SK-N-SH (cell line): ENCODE results near the gene CCDC88C. TPM values are rescaled to one million over a fixed set of nuclear protein-coding genes. Genes with fewer than 3 reads are reported as not detected.
"Not testable (repeated sequence)": the region's sequence is repeated elsewhere in the genome, so short reads cannot be mapped to it uniquely, and the experiment has no call there.

Experiments used
- CTCF ChIA-PET: fragments of 300-600, 350-600 bp; formaldehyde crosslinking; extraction: SDS; loops from one replicate; lab custom pipeline; 2021; lab: Yijun Ruan, JAX
- POLR2A ChIA-PET: fragments of 350-600 bp; sonication (Branson Sonifier 250); formaldehyde crosslinking; extraction: SDS; loops from one replicate; lab custom pipeline; 2020; ENCODE audit warnings: antibody characterized with exemption, inconsistent platforms; lab: Yijun Ruan, JAX
- DNase-seq: peaks from one replicate; pipeline ENCODE4 v3.0.0; 2012
- H2AFZ ChIP-seq: fragments of 200-600 bp; sonication (generic); 2 replicates; pipeline ENCODE4 v1.8.1; 2016; ENCODE audit warnings: antibody characterized with exemption, mild to moderate bottlenecking, low read depth
- H3F3A ChIP-seq: fragments of 200-600 bp; sonication (generic); replicated peaks from 2 replicates; pipeline ENCODE3; 2016; ENCODE audit warnings: antibody characterized with exemption, mild to moderate bottlenecking; ENCODE audit not compliant: insufficient read depth
- H3K27ac ChIP-seq, 2 experiments: fragments of 200-500 bp in 1 of 2; fragments of 200-600 bp in 1 of 2; sonication (Bioruptor generic) in 1 of 2; sonication (generic), shearing (Covaris generic) in 1 of 2; 2 replicates each; pipeline versions ENCODE4 v1.5.1 to v1.6.1; 2014 to 2016; ENCODE audit warnings: low read depth in 2 of 2, inconsistent platforms in 1 of 2, low read length in 1 of 2, mild to moderate bottlenecking in 1 of 2, mixed read lengths in 1 of 2
- H3K27me3 ChIP-seq: fragments of 200-600 bp; sonication (generic), shearing (Covaris generic); 2 replicates; pipeline ENCODE4 v1.6.1; 2016; ENCODE audit warnings: mixed run types; ENCODE audit not compliant: insufficient read depth
- H3K36me3 ChIP-seq, 2 experiments: fragments of 200-500 bp in 1 of 2; fragments of 200-600 bp in 1 of 2; sonication (Bioruptor generic) in 1 of 2; sonication (generic) in 1 of 2; replicated peaks in 1 of 2; 2 replicates each; pipeline versions ENCODE3 to v1.5.1; 2014 to 2016; ENCODE audit warnings: low read length in 1 of 2, mild to moderate bottlenecking in 1 of 2; ENCODE audit not compliant: insufficient read depth in 2 of 2, control insufficient read depth in 1 of 2
- H3K4me1 ChIP-seq, 2 experiments: fragments of 200-500 bp in 1 of 2; fragments of 200-600 bp in 1 of 2; sonication (Bioruptor generic) in 1 of 2; sonication (generic), shearing (Covaris generic) in 1 of 2; 2 replicates each; pipeline versions ENCODE4 v1.5.1 to v1.6.1; 2014 to 2016; ENCODE audit warnings: low read depth in 1 of 2, low read length in 1 of 2, mixed run types in 1 of 2; ENCODE audit not compliant: insufficient read depth in 2 of 2, control insufficient read depth in 1 of 2
- H3K4me2 ChIP-seq: fragments of 200-600 bp; sonication (generic), shearing (Covaris generic); 2 replicates; pipeline ENCODE4 v1.6.1; 2017; ENCODE audit warnings: mixed run types
- H3K4me3 ChIP-seq, 2 experiments: fragments of 200-500 bp in 1 of 2; fragments of 200-600 bp in 1 of 2; sonication (Bioruptor generic) in 1 of 2; sonication (generic), shearing (Covaris generic) in 1 of 2; 2 replicates each; pipeline versions ENCODE4 v1.5.1 to v1.8.1; 2014 to 2016; ENCODE audit warnings: low read depth in 2 of 2, inconsistent platforms in 1 of 2, low read length in 1 of 2, mild to moderate bottlenecking in 1 of 2, mixed read lengths in 1 of 2, moderate library complexity in 1 of 2
- H3K79me2 ChIP-seq: fragments of 200-600 bp; sonication (generic); 2 replicates; pipeline ENCODE4 v1.8.1; 2017; ENCODE audit warnings: mild to moderate bottlenecking; ENCODE audit not compliant: insufficient read depth
- H3K9ac ChIP-seq: fragments of 200-600 bp; sonication (generic); 2 replicates; pipeline ENCODE4 v1.6.1; 2017; ENCODE audit warnings: mixed run types
- H3K9me2 ChIP-seq: fragments of 200-600 bp; sonication (generic); 2 replicates; pipeline ENCODE4 v1.6.1; 2017; ENCODE audit warnings: mixed run types
- H3K9me3 ChIP-seq: fragments of 200-600 bp; sonication (generic); 2 replicates; pipeline ENCODE4 v1.6.1; 2017; ENCODE audit warnings: mixed run types, mild to moderate bottlenecking, moderate library complexity
- H4K20me1 ChIP-seq: fragments of 200-600 bp; sonication (generic); 2 replicates; pipeline ENCODE4 v1.6.1; 2017; ENCODE audit warnings: mild to moderate bottlenecking, mixed run types; ENCODE audit not compliant: insufficient read depth
- ELF1 ChIP-seq: IDR thresholded peaks from 2 replicates; pipeline ENCODE4 v1.4.0; 2012
- GATA2 ChIP-seq: sonication (generic); formaldehyde crosslinking; IDR thresholded peaks from 2 replicates; pipeline ENCODE4 v1.5.0; 2020; ENCODE audit warnings: mild to moderate bottlenecking, missing genetic modification reagents
- JUND ChIP-seq: IDR thresholded peaks from 2 replicates; pipeline ENCODE4 v1.4.0; 2012
- NFIC ChIP-seq: IDR thresholded peaks from 2 replicates; pipeline ENCODE4 v1.4.0; 2012; ENCODE audit warnings: borderline replicate concordance
- RAD21 ChIP-seq: IDR thresholded peaks from 2 replicates; pipeline ENCODE4 v1.6.1; 2012; ENCODE audit warnings: mild to moderate bottlenecking, low read length
- USF1 ChIP-seq: IDR thresholded peaks from 2 replicates; pipeline ENCODE4 v1.4.0; 2012; ENCODE audit warnings: low read depth, borderline replicate concordance
- whole genome bisulfite sequencing: methylation state at CpG from one replicate; pipeline ENCODE4 v1.1.6; 2017; ENCODE audit warnings: low lambda C conversion rate; 5-methylcytosine and 5-hydroxymethylcytosine counted together
- polyA plus RNA-seq, 3 experiments: library from polyadenylated mRNA; depleted of rRNA; stranded (reverse); fragments of >200 nt; gene quantifications; 2 replicates each; pipeline ENCODE4 v1.2.3, GENCODE V29; 2012

Gene CCDC88C
- polyA plus RNA-seq, 1 of the 3 experiments (the other 2 are of a cell fraction): 0.39 TPM

GRCh38 chr14:91245616-91246015, 172.0 kb downstream of the CCDC88C start:
- H3K9me2 ChIP-seq, H3F3A ChIP-seq, H4K20me1 ChIP-seq, H3K79me2 ChIP-seq, H3K4me2 ChIP-seq, H3K36me3 ChIP-seq, H3K9ac ChIP-seq, H2AFZ ChIP-seq, H3K4me3 ChIP-seq, H3K9me3 ChIP-seq, H3K27me3 ChIP-seq, DNase-seq: not testable (repeated sequence)
- CTCF ChIA-PET: interaction anchor here (0.6 to 1.5 kb wide), 4 partner anchors 40 to 76 kb away, joined by 3 to 11 read pairs (median 4); no protein-coding TSS in a partner anchor
- Histone ChIP-seq H3K4me1 (peaks cover 7 to 57% of the 10 kb centered on the region in 2 experiments; a peak in 3 of 4 replicates), H3K27ac (peak overlapping the region in 1 of 2 experiments; percentile 83; a peak in 2 of 4 replicates)
- POLR2A ChIA-PET: interaction anchor here (1.2 kb wide), 1 partner anchor 32 kb away, joined by 3 read pairs; no protein-coding TSS in a partner anchor
- 94% methylated on average over 8 of the region's 8 CpGs for WGBS

- Histone ChIP-seq H3K9me3 (no peaks in the 10 kb centered on the region), H3K4me2 (no peak overlapping the region), H2AFZ (no peak overlapping the region), H3K27me3 (no peaks in the 10 kb centered on the region), H3F3A (no peaks in the 10 kb centered on the region), H4K20me1 (no peaks in the 10 kb centered on the region), H3K36me3 (no peaks in the 10 kb centered on the region), H3K9ac (no peak overlapping the region), H3K79me2 (no peaks in the 10 kb centered on the region), H3K9me2 (no peaks in the 10 kb centered on the region), H3K4me3 (no peak overlapping the region), H3K4me1 (peaks cover 7 to 53% of the 10 kb centered on the region in 2 experiments; a peak in 2 of 4 replicates), H3K27ac (peak overlapping the region in 1 of 2 experiments; percentile 83; a peak in 2 of 4 replicates)
- no peak for DNase-seq
- no peak for TF ChIP-seq GATA2 (CRISPR knock-in tag)
- TF ChIP-seq ELF1: no peak
- TF ChIP-seq NFIC: no peak
- TF ChIP-seq JUND: no peak
- 72% methylated on average over 8 of the region's 9 CpGs for WGBS
- POLR2A ChIA-PET: no interaction called here
- CTCF ChIA-PET: interaction anchor here (0.6 to 3.2 kb wide), 6 partner anchors 10 to 75 kb away, joined by 3 to 21 read pairs (median 9); no protein-coding TSS in a partner anchor
Measured at GRCh38 chr14:91245029-91245428, 172.6 kb downstream of the CCDC88C start.

- Histone ChIP-seq H4K20me1 (no peaks in the 10 kb centered on the region), H3K36me3 (no peaks in the 10 kb centered on the region), H3K9ac (no peak within 1 kb of the TSS), H3K4me1 (peaks cover 7 to 48% of the 10 kb centered on the region in 2 experiments; a peak in 2 of 4 replicates), H3F3A (no peaks in the 10 kb centered on the region), H3K4me3 (peak within 1 kb of the TSS in 1 of 2 experiments; percentile 1; a peak in 1 of 4 replicates), H3K79me2 (no peaks in the 10 kb centered on the region), H3K9me2 (no peaks in the 10 kb centered on the region), H3K9me3 (no peaks in the 10 kb centered on the region), H3K4me2 (peak within 1 kb of the TSS; percentile 41; the same call in 1 of the 2 replicates), H3K27me3 (no peaks in the 10 kb centered on the region), H2AFZ (no peak within 1 kb of the TSS), H3K27ac (peak within 1 kb of the TSS in 1 of 2 experiments; percentile 83; a peak in 2 of 4 replicates)
- POLR2A ChIA-PET: interaction anchor here (0.9 to 1.0 kb wide), 2 partner anchors 33 to 70 kb away, joined by 3 to 4 read pairs; no protein-coding TSS in a partner anchor
- CTCF ChIA-PET: interaction anchor here (1.0 to 3.2 kb wide), 6 partner anchors 10 to 343 kb away, joined by 3 to 21 read pairs (median 10); no protein-coding TSS in a partner anchor
- TF ChIP-seq RAD21: peak; percentile 22; the same call in 1 of the 2 replicates
- TF ChIP-seq USF1: no peak
- 44% methylated on average over 8 of the region's 12 CpGs for WGBS
- peak; percentile 79 for DNase-seq
Measured at GRCh38 chr14:91244501-91244901, 173.1 kb downstream of the CCDC88C start, which contains the start of gene GPR68. TSS of gene GPR68 (minus strand) at chr14:91244704. CDS start at chr14:91235050, 9,654 bp downstream.
